Activated CD4-positive, alpha-beta memory T cell treated with anti-CD3 and anti-CD28 coated beads, Interleukin-2, amount 10 ng/mL, durations not matched to agents 7 days and 5 days (primary cell): Measurements from ENCODE around the gene SLC6A20. TPM values are rescaled to one million over a fixed set of nuclear protein-coding genes. Genes with fewer than 3 reads are reported as not detected.

Experiments used
- CTCF ChIA-PET: fragments of 350-600 bp; sonication (Branson Sonifier 250); formaldehyde crosslinking; loops from one replicate; lab custom pipeline; 2021; ENCODE audit warnings: antibody characterized with exemption, inconsistent platforms; lab: Charles Lee
- POLR2A ChIA-PET: fragments of 350-600 bp; sonication (Branson Sonifier 250); formaldehyde crosslinking; loops from one replicate; lab custom pipeline; 2021; ENCODE audit warnings: antibody characterized with exemption; lab: Charles Lee
- DNase-seq: peaks from one replicate; pipeline ENCODE4 v3.0.0-alpha.2; 2020
- H3K27ac Mint-ChIP-seq: one replicate; pipeline ENCODE4 v1.8.0; 2021; ENCODE audit warnings: mild to moderate bottlenecking, mixed read lengths
- H3K27me3 Mint-ChIP-seq: one replicate; pipeline ENCODE4 v1.8.0; 2021; ENCODE audit warnings: mixed read lengths
- H3K36me3 Mint-ChIP-seq: one replicate; pipeline ENCODE4 v1.8.0; 2021; ENCODE audit warnings: low read depth, mixed read lengths
- H3K4me1 Mint-ChIP-seq: one replicate; pipeline ENCODE4 v1.8.0; 2021; ENCODE audit warnings: mixed read lengths
- H3K4me3 Mint-ChIP-seq: one replicate; pipeline ENCODE4 v1.8.0; 2021; ENCODE audit warnings: mild to moderate bottlenecking, mixed read lengths
- H3K9me3 Mint-ChIP-seq: one replicate; pipeline ENCODE4 v1.8.0; 2021; ENCODE audit warnings: mixed read lengths
- total RNA-seq, 2 experiments: library from RNA; stranded (reverse); gene quantifications; one replicate each; pipeline ENCODE4 v1.2.3, GENCODE V29; 2021

The SLC6A20 gene
- total RNA-seq, 2 experiments from 2014 or later, result not detected

DNA sequence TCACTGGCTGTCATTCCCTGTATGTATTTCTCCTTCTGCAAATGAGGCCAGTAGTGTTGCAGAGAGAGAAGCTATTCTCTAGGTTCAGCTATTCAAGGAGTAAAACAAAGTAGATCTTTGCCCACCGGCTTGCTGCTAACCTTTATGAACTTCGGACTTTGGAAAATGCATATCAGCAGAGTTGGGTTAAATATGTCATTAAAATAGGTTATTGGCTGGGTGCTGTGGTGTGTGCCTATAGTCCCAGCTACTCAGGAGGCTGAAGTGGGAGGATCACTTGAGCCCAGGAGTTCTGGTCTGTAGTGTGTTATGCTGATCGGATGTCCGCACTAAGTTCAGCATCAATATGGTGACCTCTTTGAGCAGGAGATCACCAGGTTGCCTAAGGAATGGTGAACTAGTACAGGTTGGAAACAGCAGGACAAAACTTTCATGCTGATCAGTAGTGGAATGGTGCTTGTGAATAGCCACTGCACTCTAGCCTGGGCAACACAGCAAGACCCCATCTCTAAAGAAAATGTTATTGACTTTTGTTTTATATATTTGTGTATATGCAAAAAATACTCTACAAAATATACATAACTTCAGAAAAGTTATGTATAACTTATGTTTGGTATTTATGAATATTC lies 53.8 kb downstream of the SLC6A20 start:
- Mint-ChIP-seq H3K27me3 (no peaks in the 10 kb centered on the region), H3K4me3 (no peak overlapping the region), H3K4me1 (peaks cover 23% of the 10 kb centered on the region), H3K9me3 (no peaks in the 10 kb centered on the region), H3K27ac (peak overlapping the region; percentile 53), H3K36me3 (peaks cover 71% of the 10 kb centered on the region)
- ChIA-PET POLR2A (no interaction called here), CTCF (no interaction called here)
- no peak for DNase-seq

DNA sequence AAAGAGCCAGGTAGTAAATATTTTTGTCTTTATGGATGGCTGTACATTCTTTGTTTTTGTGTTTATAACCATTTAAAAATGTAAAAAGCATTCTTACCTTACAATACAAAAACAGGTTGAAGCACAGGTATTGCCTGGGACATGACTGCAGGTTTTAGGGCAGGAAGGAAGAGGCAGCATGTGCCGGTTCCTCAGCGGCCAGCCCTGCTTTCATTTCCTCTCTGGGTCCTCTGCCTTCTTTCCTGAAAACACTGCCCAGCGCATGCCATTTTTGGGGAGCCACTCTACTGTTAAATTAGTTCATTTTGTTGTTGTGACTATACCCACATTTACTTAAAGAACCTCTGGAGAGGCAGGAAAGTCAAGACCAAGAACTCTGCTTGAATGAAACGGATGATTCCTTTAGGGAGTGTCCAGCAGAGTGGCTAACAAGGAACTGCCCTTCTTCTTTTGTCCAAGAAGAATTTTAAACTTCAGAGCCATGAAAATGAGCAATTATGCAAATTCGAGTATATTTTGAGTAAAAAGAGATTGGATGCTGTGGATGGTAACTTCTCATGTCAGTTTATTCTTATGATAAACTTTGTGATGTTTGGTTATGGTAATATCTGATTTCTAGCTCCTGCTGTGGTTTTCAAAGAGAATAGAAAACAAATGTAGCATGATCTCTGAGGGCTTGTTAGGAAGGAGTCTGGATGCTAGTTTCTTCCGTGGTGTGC lies 54.4 kb downstream of the SLC6A20 start:
- Mint-ChIP-seq H3K4me3 (no peak overlapping the region), H3K27ac (peak overlapping the region; percentile 53), H3K9me3 (no peaks in the 10 kb centered on the region), H3K4me1 (peaks cover 23% of the 10 kb centered on the region), H3K27me3 (no peaks in the 10 kb centered on the region), H3K36me3 (peaks cover 73% of the 10 kb centered on the region)
- ChIA-PET CTCF (no interaction called here), POLR2A (no interaction called here)
- no peak for DNase-seq

DNA sequence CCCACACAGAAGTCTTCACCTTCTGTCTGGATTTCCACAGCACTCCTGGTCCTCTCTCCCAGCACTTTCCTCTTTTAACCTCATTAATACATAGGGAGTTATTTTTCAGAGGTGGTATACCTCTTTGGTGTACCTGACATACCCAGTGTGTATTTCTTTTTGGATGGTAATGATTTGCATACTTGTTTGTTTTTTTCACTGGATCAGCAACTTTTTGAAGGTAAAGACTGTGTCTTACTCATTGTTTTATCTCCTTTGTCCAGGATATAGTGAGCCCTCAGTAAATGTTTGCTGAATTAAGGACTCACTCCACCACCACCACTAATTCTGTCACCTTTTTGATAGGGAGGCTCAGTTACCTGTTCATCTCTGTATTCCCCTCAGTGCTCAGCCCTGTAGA lies 55.1 kb downstream of the SLC6A20 start:
- POLR2A ChIA-PET, result no interaction called here

GRCh38 chr3:45739991-45740390 lies 56.3 kb downstream of the SLC6A20 start:
- DNase-seq, result no peak
- Mint-ChIP-seq H3K4me3 (no peak overlapping the region), H3K36me3 (peaks cover 80% of the 10 kb centered on the region), H3K27ac (peak overlapping the region; percentile 18), H3K4me1 (peaks cover 23% of the 10 kb centered on the region), H3K27me3 (no peaks in the 10 kb centered on the region), H3K9me3 (no peaks in the 10 kb centered on the region)
- ChIA-PET POLR2A (no interaction called here), CTCF (no interaction called here)

More for the DNA sequence above, 55.1 kb downstream of the SLC6A20 start:
- CTCF ChIA-PET, result no interaction called here
- Mint-ChIP-seq H3K4me3 (no peak overlapping the region), H3K36me3 (peaks cover 77% of the 10 kb centered on the region), H3K9me3 (no peaks in the 10 kb centered on the region), H3K27ac (peak overlapping the region; percentile 46), H3K4me1 (peaks cover 23% of the 10 kb centered on the region), H3K27me3 (no peaks in the 10 kb centered on the region)
- no peak for DNase-seq

DNA sequence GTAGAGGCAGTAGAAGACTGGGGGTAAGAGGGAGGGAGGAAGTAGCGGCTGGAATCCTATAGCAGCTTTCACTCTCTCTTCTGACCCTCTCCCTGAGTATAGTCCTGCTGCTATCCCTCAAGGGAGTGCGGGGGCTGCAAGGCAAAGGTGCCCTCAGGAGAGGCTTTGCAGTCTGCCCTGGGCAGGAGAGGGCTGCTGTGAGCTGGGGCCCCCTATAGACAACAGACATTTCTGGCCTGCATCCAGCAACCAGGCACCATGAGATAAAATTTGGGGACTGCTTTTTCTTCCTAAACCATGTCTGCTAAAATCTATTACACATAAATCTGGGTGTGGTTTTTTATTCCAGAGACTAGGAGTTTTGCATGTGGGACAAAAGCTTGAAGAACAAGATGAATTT lies 59.1 kb downstream of the SLC6A20 start:
- POLR2A ChIA-PET, result no interaction called here
- CTCF ChIA-PET, result no interaction called here
- Mint-ChIP-seq H3K27me3 (no peaks in the 10 kb centered on the region), H3K36me3 (peaks cover 84% of the 10 kb centered on the region), H3K4me1 (peaks cover 19% of the 10 kb centered on the region), H3K27ac (peak overlapping the region; percentile 38), H3K9me3 (no peaks in the 10 kb centered on the region), H3K4me3 (no peak overlapping the region)
- no peak for DNase-seq

- Mint-ChIP-seq H3K4me1 (peaks cover 14% of the 10 kb centered on the region), H3K4me3 (no peak overlapping the region), H3K27me3 (no peaks in the 10 kb centered on the region), H3K36me3 (peaks cover 82% of the 10 kb centered on the region), H3K9me3 (no peaks in the 10 kb centered on the region), H3K27ac (peak overlapping the region; percentile 38)
- ChIA-PET POLR2A (no interaction called here), CTCF (no interaction called here)
- DNase-seq, result no peak
Observed at GRCh38 chr3:45736707-45737106, 59.6 kb downstream of the SLC6A20 start.

DNA sequence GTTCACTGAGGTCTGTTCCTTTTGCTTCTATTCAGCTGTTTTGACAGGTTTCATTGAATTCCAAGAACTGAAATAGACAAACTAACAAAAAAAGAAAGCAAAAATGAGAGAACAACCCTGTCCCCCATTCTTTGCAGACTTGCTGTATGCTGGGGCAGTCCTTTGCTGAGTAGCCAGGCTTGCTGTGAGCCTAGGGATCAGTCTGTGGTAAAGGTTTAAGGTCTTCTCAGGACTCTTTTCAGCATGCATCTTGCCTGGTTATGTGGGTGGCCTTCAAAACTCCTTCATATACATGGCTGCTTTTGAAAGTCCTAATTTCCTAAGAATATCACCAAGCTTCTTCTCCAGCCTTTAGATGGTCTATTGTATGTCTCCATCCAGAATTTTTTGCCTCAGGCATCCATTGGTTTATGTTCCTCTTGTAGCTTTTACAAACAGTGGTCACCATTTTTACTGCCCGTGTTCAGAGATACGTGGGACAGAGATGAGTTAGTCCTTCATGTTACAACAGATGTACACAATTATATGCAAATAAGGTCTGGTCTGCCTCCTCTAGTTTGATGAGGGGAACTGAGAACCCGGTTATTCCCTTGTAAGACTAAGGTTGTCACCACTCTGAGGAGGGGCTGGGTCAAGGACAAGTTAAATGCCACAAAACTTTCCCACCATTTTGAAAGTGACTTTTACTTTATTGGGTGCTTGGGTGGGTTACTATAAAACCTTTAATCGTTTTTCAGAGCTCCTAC lies 65.8 kb downstream of the SLC6A20 start:
- CTCF ChIA-PET, result interaction anchor here (1.4 to 1.7 kb wide), 2 partner anchors 15 to 199 kb away, joined by 3 read pairs; no protein-coding TSS in a partner anchor
- POLR2A ChIA-PET, result no interaction called here
- peaks cover 11% of the 10 kb centered on the region for H3K4me1 Mint-ChIP-seq
- no peak overlapping the region for H3K27ac Mint-ChIP-seq
- H3K36me3 Mint-ChIP-seq, result peaks cover 75% of the 10 kb centered on the region
- DNase-seq, result no peak
- no peaks in the 10 kb centered on the region for H3K9me3 Mint-ChIP-seq
- no peaks in the 10 kb centered on the region for H3K27me3 Mint-ChIP-seq
- no peak overlapping the region for H3K4me3 Mint-ChIP-seq

DNA sequence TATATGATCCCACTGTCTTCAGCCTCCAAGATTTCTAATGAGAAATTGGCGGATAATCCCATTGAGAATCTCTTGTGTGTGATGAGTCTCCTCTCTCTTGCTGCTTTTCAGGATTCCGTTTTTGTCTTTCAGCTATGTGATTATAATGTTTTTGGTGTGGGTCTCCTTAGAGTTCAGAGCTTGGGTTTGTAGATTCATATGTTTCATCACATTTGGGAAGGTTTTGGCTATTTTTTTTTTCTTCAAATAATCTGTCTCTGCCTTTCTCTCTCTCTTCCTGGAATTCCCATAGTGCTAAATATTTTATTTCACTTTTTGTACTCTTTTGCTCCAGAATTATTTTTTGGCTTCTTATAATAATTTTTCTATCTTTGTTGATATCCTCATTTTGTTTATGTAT lies 66.7 kb downstream of the SLC6A20 start:
- ChIA-PET CTCF (no interaction called here), POLR2A (no interaction called here)
- H3K36me3 Mint-ChIP-seq, result peaks cover 75% of the 10 kb centered on the region
- H3K27me3 Mint-ChIP-seq, result no peaks in the 10 kb centered on the region
- H3K27ac Mint-ChIP-seq, result no peak overlapping the region
- no peaks in the 10 kb centered on the region for H3K9me3 Mint-ChIP-seq
- no peak overlapping the region for H3K4me3 Mint-ChIP-seq
- H3K4me1 Mint-ChIP-seq, result peaks cover 15% of the 10 kb centered on the region
- no peak for DNase-seq

DNA sequence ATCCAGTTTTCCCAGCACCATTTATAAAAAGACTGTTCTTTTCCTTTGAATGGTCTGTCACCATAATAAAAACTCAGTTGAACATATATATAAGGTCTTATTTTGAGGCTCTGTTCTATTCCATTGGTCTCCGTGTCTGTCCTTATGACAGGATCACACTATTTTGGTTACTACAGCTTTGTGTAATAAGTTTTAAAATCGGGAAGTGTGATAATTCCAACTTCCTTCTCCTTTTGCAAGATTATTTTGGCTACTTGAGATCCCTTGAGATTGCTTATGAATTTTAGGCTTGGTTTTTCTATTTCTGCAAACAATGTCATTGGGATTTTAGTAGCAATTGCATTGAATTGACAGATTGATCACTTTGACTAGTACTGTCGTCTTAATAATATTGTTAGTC lies 71.4 kb downstream of the SLC6A20 start:
- no peak overlapping the region for H3K27ac Mint-ChIP-seq
- ChIA-PET POLR2A (no interaction called here), CTCF (no interaction called here)
- peaks cover 75% of the 10 kb centered on the region for H3K36me3 Mint-ChIP-seq
- peaks cover 13% of the 10 kb centered on the region for H3K4me1 Mint-ChIP-seq
- H3K9me3 Mint-ChIP-seq, result no peaks in the 10 kb centered on the region
- H3K27me3 Mint-ChIP-seq, result no peaks in the 10 kb centered on the region
- no peak overlapping the region for H3K4me3 Mint-ChIP-seq
- DNase-seq, result no peak

- Mint-ChIP-seq H3K36me3 (peaks cover 68% of the 10 kb centered on the region), H3K27ac (no peak overlapping the region), H3K4me1 (peaks cover 7% of the 10 kb centered on the region), H3K9me3 (no peaks in the 10 kb centered on the region), H3K4me3 (no peak overlapping the region), H3K27me3 (no peaks in the 10 kb centered on the region)
- POLR2A ChIA-PET, result no interaction called here
- DNase-seq, result no peak
- CTCF ChIA-PET, result interaction anchor here (0.8 kb wide), 1 partner anchor 60 kb away, joined by 3 read pairs; no protein-coding TSS in a partner anchor
Observed at GRCh38 chr3:45719655-45720487, 76.5 kb downstream of the SLC6A20 start.

GRCh38 chr3:45716790-45717336 lies 79.5 kb downstream of the SLC6A20 start:
- Mint-ChIP-seq H3K27ac (no peak overlapping the region), H3K9me3 (no peaks in the 10 kb centered on the region), H3K36me3 (peaks cover 60% of the 10 kb centered on the region), H3K4me1 (peaks cover 8% of the 10 kb centered on the region), H3K27me3 (no peaks in the 10 kb centered on the region), H3K4me3 (no peak overlapping the region)
- no peak for DNase-seq
- POLR2A ChIA-PET, result no interaction called here
- CTCF ChIA-PET, result no interaction called here

DNA sequence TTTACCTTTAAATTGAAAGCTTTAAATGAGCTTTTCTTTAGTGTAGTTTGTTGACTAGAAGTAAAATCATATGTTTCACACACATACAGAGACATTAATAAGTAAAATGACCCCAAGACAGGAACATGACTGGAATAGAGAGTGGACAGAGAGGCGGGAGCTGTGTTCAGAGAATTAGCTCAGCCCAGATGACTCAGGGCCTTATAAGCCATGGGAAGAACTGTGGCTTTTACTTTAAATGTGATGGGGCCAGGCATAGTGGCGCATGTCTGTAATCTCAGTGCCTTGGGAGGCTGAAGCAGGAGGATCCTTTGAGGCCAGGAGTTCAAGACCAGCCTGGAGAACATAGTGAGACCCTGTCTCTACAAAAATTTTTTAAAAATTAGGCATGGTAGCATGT lies 80.4 kb downstream of the SLC6A20 start:
- Mint-ChIP-seq H3K36me3 (peaks cover 66% of the 10 kb centered on the region), H3K27me3 (no peaks in the 10 kb centered on the region), H3K4me3 (no peak overlapping the region), H3K27ac (no peak overlapping the region), H3K9me3 (no peaks in the 10 kb centered on the region), H3K4me1 (peaks cover 10% of the 10 kb centered on the region)
- ChIA-PET POLR2A (interaction anchor here (1.2 kb wide), 1 partner anchor 11 kb away, joined by 4 read pairs; no protein-coding TSS in a partner anchor), CTCF (interaction anchor here (0.7 to 1.5 kb wide), 5 partner anchors 11 to 676 kb away, joined by 3 to 4 read pairs (median 3); no protein-coding TSS in a partner anchor)
- no peak for DNase-seq
